K562 (cell line): Measurements from ENCODE around the gene TBX19. TPM values are rescaled to one million over a fixed set of nuclear protein-coding genes. Genes with fewer than 3 reads are reported as not detected.

ENCODE experiments used
- ATF1 ChIP-seq, 2 experiments: fragments of 450-650 bp in 1 of 2; IDR thresholded peaks; 2 replicates each; pipeline ENCODE4 v1.6.1; 2016; ENCODE audit warnings: missing compliant biosample characterization in 1 of 2, missing genetic modification characterization in 1 of 2
- ATF7 ChIP-seq: fragments of 450-650 bp; IDR thresholded peaks from 2 replicates; pipeline ENCODE4 v1.7.1; 2014; ENCODE audit warnings: mild to moderate bottlenecking, moderate library complexity
- CREM ChIP-seq: IDR thresholded peaks from 2 replicates; pipeline ENCODE4 v1.6.1; 2014; ENCODE audit warnings: antibody characterized with exemption, low read depth
- E2F1 ChIP-seq: sonication (generic); formaldehyde crosslinking; IDR thresholded peaks from 2 replicates; pipeline ENCODE4 v1.8.1; 2023; ENCODE audit warnings: mild to moderate bottlenecking, missing genetic modification reagents, moderate library complexity
- HDAC1 ChIP-seq, 2 experiments: fragments of 450-650 bp; IDR thresholded peaks; 2 replicates each; pipeline ENCODE4 v1.6.1; 2016 to 2017; ENCODE audit warnings: inconsistent platforms in 1 of 2, mild to moderate bottlenecking in 1 of 2, moderate library complexity in 1 of 2
- KLF1 ChIP-seq: fragments of 450-650 bp; IDR thresholded peaks from 2 replicates; pipeline ENCODE4 v1.6.1; 2016; ENCODE audit warnings: missing genetic modification characterization, missing compliant biosample characterization
- LCOR ChIP-seq: sonication (generic); formaldehyde crosslinking; IDR thresholded peaks from 2 replicates; pipeline ENCODE4 v1.8.0; 2022; ENCODE audit warnings: mild to moderate bottlenecking, missing genetic modification reagents
- POLR2AphosphoS5 ChIP-seq: IDR thresholded peaks from 2 replicates; pipeline ENCODE4 v1.6.1; 2011; ENCODE audit warnings: mild to moderate bottlenecking, low read depth, low read length, moderate library complexity; ENCODE audit not compliant: control insufficient read depth, insufficient read depth
- PTBP1 ChIP-seq: fragments of 200-400 bp; formaldehyde crosslinking; IDR thresholded peaks from 2 replicates; pipeline ENCODE4 v1.6.1; 2017; ENCODE audit warnings: low read depth, low read length
- TEAD2 ChIP-seq: fragments of 450-650 bp; IDR thresholded peaks from 2 replicates; pipeline ENCODE4 v1.6.1; 2016; ENCODE audit warnings: missing genetic modification characterization, control low read depth, missing compliant biosample characterization
- TEAD4 ChIP-seq, 2 experiments: sonication (generic) in 1 of 2; formaldehyde crosslinking in 1 of 2; IDR thresholded peaks; 2 replicates each; pipeline versions ENCODE4 v1.6.1 to v1.8.0; 2012 to 2022; ENCODE audit warnings: borderline replicate concordance in 1 of 2, inconsistent platforms in 1 of 2, low read length in 1 of 2, mild to moderate bottlenecking in 1 of 2, missing genetic modification reagents in 1 of 2
- polyA plus RNA-seq, 8 experiments: library from polyadenylated mRNA; depleted of rRNA in 4 of 8; stranded (reverse) in 5 of 8; unstranded in 3 of 8; fragments of >200 nt; fragmentation: Nextera tagmentation in 2 of 8; fragmentation: Illumina TruSeq in 1 of 8; extraction: Ambion mirVana in 2 of 8; extraction: Trizol in 1 of 8; gene quantifications; 2 replicates each; pipeline versions ENCODE4 v1.2.1 to v1.2.3, GENCODE V29; 2011 to 2014; ENCODE audit warnings: inconsistent platforms in 1 of 8, missing spikeins in 1 of 8
- total RNA-seq, 7 experiments: library from RNA; depleted of rRNA in 6 of 7; stranded (reverse); fragments of >200 nt in 6 of 7; fragmentation: Illumina TruSeq in 2 of 7; extraction: Trizol in 2 of 7; gene quantifications; 2 replicates each; pipeline versions ENCODE4 v1.2.1 to v1.2.3, GENCODE V29; 2011 to 2021; ENCODE audit warnings: low replicate concordance in 1 of 7
- TF ChIP-seq, protein P1 (sequence below): fragments of 450-650 bp; IDR thresholded peaks from 2 replicates; pipeline ENCODE4 v1.6.1; 2016; ENCODE audit warnings: antibody characterized with exemption
- TF ChIP-seq, protein P2 (sequence below): fragments of 450-650 bp; IDR thresholded peaks from 2 replicates; pipeline ENCODE4 v1.6.1; 2016; ENCODE audit warnings: low read depth
- TF ChIP-seq, protein P3 (sequence below), 2 experiments: fragments of 450-650 bp in 1 of 2; sonication (generic) in 1 of 2; formaldehyde crosslinking in 1 of 2; IDR thresholded peaks in 1 of 2; conservative IDR thresholded peaks in 1 of 2; 2 replicates each; pipeline versions ENCODE4 v1.6.1 to v1.8.1; 2016 to 2023; ENCODE audit warnings: mild to moderate bottlenecking in 2 of 2, moderate library complexity in 2 of 2, inconsistent platforms in 1 of 2, missing genetic modification reagents in 1 of 2

TBX19 gene
- total and polyA plus RNA-seq, 9 of the 15 experiments (the other 6 are each of a cell fraction or from before 2014, with no cell fraction given), result 0.32 to 3.1 (median 0.95) TPM

GRCh38 chr1:168342572-168343280, 62.0 kb downstream of the TBX19 start (continued):
- TF ChIP-seq, protein P1, sequence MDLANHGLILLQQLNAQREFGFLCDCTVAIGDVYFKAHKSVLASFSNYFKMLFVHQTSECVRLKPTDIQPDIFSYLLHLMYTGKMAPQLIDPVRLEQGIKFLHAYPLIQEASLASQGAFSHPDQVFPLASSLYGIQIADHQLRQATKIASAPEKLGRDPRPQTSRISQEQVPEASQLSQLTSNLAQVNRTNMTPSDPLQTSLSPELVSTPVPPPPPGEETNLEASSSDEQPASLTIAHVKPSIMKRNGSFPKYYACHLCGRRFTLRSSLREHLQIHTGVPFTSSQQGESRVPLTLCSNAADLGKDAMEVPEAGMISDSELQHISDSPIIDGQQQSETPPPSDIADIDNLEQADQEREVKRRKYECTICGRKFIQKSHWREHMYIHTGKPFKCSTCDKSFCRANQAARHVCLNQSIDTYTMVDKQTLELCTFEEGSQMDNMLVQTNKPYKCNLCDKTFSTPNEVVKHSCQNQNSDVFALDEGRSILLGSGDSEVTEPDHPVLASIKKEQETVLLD, result 0 out of 2 replicates have a peak, but pooled peaks have one; percentile 40
- no peak for TF ChIP-seq PTBP1
- peak; percentile 24; the same call in 1 of the 2 replicates for TF ChIP-seq KLF1 (tag)
- TF ChIP-seq E2F1, result 0 out of 2 replicates have a peak, but pooled peaks have one; percentile 35
- TF ChIP-seq, protein P2, sequence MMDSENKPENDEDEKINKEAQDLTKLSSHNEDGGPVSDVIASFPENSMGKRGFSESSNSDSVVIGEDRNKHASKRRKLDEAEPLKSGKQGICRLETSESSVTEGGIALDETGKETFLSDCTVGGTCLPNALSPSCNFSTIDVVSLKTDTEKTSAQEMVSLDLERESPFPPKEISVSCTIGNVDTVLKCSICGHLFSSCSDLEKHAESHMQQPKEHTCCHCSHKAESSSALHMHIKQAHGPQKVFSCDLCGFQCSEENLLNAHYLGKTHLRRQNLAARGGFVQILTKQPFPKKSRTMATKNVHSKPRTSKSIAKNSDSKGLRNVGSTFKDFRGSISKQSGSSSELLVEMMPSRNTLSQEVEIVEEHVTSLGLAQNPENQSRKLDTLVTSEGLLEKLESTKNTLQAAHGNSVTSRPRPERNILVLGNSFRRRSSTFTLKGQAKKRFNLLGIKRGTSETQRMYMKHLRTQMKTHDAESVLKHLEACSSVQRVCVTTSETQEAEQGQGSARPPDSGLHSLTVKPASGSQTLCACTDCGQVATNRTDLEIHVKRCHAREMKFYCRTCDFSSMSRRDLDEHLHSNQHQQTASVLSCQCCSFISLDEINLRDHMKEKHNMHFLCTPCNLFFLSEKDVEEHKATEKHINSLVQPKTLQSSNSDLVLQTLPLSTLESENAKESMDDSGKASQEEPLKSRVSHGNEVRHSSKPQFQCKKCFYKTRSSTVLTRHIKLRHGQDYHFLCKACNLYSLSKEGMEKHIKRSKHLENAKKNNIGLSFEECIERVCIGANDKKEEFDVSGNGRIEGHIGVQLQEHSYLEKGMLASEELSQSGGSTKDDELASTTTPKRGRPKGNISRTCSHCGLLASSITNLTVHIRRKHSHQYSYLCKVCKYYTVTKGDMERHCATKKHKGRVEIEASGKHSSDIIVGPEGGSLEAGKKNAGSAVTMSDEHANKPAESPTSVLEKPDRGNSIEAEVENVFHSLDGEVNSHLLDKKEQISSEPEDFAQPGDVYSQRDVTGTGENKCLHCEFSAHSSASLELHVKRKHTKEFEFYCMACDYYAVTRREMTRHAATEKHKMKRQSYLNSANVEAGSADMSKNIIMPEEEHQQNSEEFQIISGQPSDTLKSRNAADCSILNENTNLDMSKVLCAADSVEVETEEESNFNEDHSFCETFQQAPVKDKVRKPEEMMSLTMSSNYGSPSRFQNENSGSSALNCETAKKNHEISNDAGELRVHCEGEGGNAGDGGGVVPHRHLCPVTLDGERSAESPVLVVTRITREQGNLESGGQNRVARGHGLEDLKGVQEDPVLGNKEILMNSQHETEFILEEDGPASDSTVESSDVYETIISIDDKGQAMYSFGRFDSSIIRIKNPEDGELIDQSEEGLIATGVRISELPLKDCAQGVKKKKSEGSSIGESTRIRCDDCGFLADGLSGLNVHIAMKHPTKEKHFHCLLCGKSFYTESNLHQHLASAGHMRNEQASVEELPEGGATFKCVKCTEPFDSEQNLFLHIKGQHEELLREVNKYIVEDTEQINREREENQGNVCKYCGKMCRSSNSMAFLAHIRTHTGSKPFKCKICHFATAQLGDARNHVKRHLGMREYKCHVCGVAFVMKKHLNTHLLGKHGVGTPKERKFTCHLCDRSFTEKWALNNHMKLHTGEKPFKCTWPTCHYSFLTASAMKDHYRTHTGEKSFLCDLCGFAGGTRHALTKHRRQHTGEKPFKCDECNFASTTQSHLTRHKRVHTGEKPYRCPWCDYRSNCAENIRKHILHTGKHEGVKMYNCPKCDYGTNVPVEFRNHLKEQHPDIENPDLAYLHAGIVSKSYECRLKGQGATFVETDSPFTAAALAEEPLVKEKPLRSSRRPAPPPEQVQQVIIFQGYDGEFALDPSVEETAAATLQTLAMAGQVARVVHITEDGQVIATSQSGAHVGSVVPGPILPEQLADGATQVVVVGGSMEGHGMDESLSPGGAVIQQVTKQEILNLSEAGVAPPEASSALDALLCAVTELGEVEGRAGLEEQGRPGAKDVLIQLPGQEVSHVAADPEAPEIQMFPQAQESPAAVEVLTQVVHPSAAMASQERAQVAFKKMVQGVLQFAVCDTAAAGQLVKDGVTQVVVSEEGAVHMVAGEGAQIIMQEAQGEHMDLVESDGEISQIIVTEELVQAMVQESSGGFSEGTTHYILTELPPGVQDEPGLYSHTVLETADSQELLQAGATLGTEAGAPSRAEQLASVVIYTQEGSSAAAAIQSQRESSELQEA, result no peak
- TF ChIP-seq TEAD2 (tag), result no peak
- TF ChIP-seq ATF7, result peak; percentile 73; the same call in 1 of the 2 replicates
- TF ChIP-seq ATF1 (CRISPR knock-in tag; IDR thresholded peaks at IDR 0.05), result no peak
- TF ChIP-seq ATF1 (tag; IDR thresholded peaks at IDR 0.05), result peak; percentile 91
- TF ChIP-seq LCOR (CRISPR knock-in tag), result no peak
- peak in 1 of 2 experiments; percentile 48; a peak in 2 of 4 replicates for TF ChIP-seq HDAC1 (IDR thresholded peaks at IDR 0.05)
- peak; percentile 97 for TF ChIP-seq CREM
- TF ChIP-seq TEAD4 (IDR thresholded peaks at IDR 0.05; ENCODE audit: low read length), result 0 out of 2 replicates have a peak, but pooled peaks have one; percentile 34
- no peak for TF ChIP-seq TEAD4 (CRISPR knock-in tag; IDR thresholded peaks at IDR 0.05; ENCODE audit: borderline replicate concordance)
- TF ChIP-seq POLR2AphosphoS5, result no peak
- TF ChIP-seq, protein P3, sequence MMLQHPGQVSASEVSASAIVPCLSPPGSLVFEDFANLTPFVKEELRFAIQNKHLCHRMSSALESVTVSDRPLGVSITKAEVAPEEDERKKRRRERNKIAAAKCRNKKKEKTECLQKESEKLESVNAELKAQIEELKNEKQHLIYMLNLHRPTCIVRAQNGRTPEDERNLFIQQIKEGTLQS (IDR thresholded peaks at IDR 0.05), result peak; percentile 64
- TF ChIP-seq, protein P3 (CRISPR knock-in tag; conservative IDR thresholded peaks at IDR 0.05), result 0 out of 2 replicates have a peak, but pooled peaks have one; percentile 63
